Measurements from ENCODE around the gene THBS4.
A peak's percentile ranks its signal among the peaks of the same experiment; 100 is the strongest.
"Not testable (repeated sequence)": the region's sequence is repeated elsewhere in the genome, so short reads cannot be mapped to it uniquely, and the experiment has no call there.

The THBS4 gene

GRCh38 chr5:80077051-80077714 lies 42.0 kb downstream of the THBS4 start:
- no peak for DNase-seq

- no peak for DNase-seq
These were observed 43.8 kb downstream of the THBS4 start for GRCh38 chr5:80078921-80079320.

DNA sequence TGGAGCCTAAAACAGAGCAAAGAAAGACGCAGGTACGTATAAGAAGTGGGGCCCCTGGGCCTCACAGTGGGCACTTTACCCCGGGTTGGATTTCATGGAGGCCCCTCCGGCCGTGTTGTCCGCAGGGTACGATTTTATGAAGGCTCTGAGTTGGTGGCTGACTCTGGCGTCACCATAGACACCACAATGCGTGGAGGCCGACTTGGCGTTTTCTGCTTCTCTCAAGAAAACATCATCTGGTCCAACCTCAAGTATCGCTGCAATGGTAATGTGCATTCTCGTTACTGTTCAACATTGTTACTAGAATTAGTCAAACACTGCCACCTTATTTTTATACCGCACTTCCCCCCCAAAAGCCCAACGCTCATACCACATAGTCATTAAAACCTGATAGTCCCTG lies 47.1 kb downstream of the THBS4 start:
- DNase-seq, result no peak

GRCh38 chr5:80082731-80083100 lies 47.6 kb downstream of the THBS4 start:
- DNase-seq, result peak; percentile 80

- DNase-seq, result peak; percentile 73
These were observed 48.1 kb downstream of the THBS4 start for GRCh38 chr5:80083101-80083890.

DNA sequence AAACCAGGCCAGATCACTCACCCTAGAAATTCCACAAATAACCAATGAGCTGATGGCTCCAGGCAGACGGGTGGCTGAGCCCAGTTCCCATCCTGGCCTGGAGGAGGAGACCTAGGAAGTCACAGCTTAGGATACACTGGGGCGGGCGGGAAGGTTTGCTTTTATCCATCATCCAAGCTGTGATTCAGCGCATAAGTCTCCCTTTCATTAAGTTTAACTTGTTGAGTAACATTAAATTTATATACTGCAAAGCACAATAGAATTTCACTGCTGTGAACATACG lies 55.7 kb downstream of the THBS4 start:
- no peak for DNase-seq

DNA sequence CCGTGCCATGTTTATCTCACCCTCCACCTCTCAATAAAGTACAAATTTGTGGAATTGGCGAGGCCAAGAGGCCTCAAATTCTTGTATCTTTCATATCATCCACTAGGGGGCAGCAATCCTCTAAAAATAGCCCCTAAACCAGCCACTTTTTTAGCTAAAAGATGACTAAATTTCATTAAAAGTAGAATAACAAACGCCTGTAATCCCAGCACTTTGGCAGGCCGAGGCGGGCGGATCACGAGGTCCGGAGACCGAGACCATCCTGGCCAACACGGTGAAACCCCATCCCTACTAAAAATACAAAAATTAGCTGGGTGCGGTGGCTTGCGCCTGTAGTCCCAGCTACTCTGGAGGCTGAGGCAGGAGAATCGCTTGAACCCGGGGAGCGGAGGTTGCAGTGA lies 56.6 kb downstream of the THBS4 start:
- DNase-seq, result peak; percentile 74

GRCh38 chr5:80092486-80093107 lies 57.4 kb downstream of the THBS4 start:
- no peak for DNase-seq

DNA sequence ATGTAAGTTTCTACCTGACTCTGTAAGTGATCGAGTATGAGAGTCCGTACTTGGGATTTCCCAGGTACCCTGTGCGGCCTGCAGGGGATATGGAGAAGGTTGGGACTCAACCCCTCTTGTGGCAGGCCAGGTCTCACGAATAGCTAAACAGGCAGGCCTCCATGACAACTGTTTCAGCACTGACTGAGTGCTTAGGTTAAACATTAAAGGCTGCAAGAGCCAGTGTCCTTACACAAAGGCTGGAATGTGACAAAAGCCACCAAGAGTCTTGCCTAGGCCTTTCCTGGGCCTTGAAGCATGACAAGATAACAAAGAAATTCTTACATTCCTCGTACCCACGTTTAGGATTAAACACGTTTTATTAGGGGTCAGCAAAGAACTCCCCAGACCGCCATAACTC lies 58.6 kb downstream of the THBS4 start:
- no peak for DNase-seq

GRCh38 chr5:80094236-80094738 lies 59.1 kb downstream of the THBS4 start:
- no peak for DNase-seq

- no peak for DNase-seq
These were observed 62.3 kb downstream of the THBS4 start for GRCh38 chr5:80097451-80097850.

DNA sequence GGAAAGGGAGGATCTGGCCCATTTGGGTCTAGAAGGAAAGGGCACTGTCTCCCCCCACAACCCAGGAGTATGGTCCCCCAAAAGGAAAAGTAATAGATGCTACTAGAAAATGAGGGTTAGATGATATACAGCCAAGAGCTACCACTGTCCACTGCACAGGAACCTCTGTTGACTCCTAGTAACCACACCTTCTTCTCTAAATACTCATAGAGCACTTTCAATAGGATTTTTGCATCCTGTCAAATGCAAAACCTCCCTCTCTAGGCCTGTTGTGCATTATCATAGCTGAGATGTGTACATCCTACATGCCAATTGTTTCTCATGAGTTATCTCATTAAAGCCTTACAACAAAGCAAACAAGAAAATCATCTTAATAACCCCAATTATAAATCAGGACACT lies 66.8 kb downstream of the THBS4 start:
- peak; percentile 40 for DNase-seq

GRCh38 chr5:80103371-80103770 lies 68.2 kb downstream of the THBS4 start:
- DNase-seq, result no peak

GRCh38 chr5:80105698-80106439 lies 70.7 kb downstream of the THBS4 start:
- no peak for DNase-seq

DNA sequence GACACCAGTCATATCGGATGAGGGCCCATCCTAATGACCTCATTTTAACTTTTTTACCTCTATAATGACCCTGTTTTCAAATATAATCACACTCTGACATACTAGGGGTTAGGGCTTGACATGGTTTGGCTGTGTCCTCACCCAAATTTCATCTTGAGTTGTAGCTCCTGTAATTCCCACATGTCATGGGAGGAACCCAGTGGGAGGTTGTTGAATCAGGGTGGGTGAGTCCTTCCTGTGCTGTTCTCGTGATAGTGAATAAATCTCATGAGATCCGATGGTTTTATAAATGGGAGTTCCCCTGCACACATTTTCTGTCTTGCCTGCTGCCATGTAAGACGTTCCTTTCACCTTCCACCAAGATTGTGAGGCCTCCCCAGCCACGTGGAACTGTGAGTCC lies 71.8 kb downstream of the THBS4 start:
- no peak for DNase-seq

GRCh38 chr5:80109646-80110478 lies 74.7 kb downstream of the THBS4 start:
- DNase-seq, result no peak

DNA sequence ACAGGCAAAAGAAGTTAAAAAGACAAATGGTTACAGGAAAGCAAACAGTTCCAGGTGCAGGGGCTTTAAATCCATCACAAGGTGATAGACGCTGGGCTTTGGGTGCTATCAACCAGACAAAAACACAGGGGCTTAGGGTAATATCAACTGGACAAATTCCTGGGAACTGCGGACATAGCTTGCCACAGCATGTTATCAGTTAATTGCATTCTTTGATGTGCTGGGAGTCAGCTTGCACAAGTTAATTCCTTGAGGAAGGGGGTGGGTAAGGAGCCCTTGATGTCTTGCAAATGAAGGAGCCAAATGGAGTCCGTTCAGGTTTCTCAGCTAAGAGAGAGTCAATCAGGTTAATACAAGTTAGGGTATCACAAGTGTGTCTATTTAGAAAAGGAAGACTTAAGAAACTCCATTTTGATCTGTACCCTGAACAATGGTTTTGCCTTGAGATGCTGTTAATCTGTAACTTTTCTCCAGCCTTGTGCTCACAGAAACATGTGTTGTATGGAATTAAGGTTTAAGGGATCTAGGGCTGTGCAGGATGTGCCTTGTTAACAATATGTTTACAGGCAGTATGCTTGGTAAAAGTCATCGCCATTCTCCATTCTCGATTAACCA lies 76.3 kb downstream of the THBS4 start:
- DNase-seq, result not testable (repeated sequence)

- no peak for DNase-seq
These were observed 79.7 kb downstream of the THBS4 start for GRCh38 chr5:80114860-80115259.

GRCh38 chr5:80116000-80116399 lies 80.9 kb downstream of the THBS4 start:
- DNase-seq, result no peak

DNA sequence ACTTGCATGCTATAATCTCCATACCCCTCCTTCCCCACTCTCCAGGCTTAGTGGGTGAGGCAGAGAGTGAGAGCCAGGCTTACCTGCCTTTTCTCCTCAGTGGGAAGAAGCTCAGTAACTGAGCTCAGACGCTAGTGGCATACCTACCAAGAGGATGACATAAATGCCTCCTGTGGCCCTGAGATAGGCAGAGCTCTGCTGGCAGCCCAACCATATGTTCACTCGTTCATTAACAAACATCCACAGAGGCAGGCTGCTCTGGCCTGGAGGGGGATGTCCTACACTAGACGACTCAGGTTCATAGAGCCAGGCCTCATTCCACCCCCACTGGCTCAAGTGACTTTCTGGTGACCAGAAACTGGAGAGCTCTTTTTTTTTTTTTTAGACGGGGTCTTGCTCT lies 81.3 kb downstream of the THBS4 start:
- no peak for DNase-seq

DNA sequence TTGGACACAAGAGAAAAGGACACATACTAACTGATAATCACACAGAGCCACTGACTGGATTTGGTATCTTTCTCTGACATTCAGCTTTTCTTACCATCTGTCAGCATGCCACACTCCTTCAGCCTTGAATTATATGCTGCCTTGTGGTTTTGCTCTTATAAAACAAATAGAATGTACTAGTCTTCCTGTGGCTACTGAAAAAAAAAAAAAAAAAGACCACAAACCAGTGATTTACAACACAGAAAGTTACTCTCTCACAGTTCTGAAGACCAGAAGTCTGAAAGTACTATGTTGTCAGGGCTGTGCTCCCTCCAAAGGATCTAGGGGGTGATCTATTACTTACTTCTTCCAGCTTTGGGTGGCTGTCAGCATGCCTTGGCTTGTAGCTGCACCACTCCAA lies 82.3 kb downstream of the THBS4 start:
- DNase-seq, result peak; percentile 15

DNA sequence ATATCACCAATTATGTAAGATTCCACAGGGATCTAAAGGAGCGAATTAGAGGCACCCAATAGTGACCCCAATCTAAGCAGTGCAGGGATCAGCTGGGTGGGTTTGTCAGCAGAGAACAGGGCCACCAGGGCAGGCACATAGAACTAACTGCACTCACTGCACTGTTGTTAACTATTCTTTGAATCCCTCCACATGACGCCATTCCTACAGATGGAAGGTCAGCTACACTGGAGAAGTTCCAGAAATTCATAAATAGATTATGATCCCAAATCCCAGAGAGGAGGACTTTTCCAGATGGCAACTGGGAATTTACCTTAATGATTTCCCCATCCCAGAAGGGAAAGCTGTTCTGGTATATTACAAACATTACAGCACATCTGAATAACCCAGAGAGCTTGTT lies 84.2 kb downstream of the THBS4 start:
- DNase-seq, result no peak

All from activated CD4-positive, alpha-beta T cell treated with anti-CD3 and anti-CD28 coated beads, Interleukin-10, Interleukin-2, amounts not matched to agents 100 ng/mL and 50 ng/mL, durations not matched to agents 16 hours and 8 hours (primary cell).